ENCODE measurements around the gene EHBP1L1. TPM values are rescaled to one million over a fixed set of nuclear protein-coding genes. Genes with fewer than 3 reads are reported as not detected.

Gene EHBP1L1
- total and polyA plus RNA-seq, 2 of the 13 experiments (the other 11 are each of a cell fraction or from before 2014, with no cell fraction given) = 8.3 to 10.6 TPM

DNA sequence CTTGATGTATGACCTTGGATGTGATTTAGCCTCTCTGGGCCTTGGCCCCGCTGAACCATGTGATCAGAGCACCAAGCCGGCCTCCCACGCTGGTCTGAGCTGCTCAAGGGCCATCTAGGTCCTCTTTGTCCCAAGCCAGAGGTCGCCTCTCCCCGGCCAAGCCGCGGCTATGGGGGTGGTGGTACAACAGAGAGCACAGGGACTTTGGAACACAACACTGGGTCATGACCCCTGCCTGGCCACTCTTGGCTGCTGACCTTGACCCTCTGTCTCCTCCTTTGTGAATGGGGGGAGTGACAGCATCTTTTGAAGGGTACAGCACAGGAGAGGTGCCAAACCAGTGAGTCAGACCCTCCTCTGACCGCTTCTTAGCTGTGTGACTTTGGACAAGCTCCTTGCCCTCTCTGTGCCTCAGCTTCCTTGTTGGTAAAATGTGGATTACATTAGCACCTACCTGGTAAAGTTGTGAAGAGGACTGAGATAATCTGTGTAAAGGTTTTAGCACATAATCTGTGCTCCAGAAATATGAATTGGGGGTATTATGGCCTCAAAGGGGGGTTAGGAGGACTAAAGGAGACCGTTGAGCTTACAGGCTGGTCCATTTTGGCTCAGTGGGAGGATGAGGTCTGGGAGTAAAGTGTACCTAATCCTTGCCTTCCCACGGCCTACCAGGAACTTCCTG lies 46.2 kb upstream of the EHBP1L1 start (continued):
- TF ChIP-seq, protein P1, sequence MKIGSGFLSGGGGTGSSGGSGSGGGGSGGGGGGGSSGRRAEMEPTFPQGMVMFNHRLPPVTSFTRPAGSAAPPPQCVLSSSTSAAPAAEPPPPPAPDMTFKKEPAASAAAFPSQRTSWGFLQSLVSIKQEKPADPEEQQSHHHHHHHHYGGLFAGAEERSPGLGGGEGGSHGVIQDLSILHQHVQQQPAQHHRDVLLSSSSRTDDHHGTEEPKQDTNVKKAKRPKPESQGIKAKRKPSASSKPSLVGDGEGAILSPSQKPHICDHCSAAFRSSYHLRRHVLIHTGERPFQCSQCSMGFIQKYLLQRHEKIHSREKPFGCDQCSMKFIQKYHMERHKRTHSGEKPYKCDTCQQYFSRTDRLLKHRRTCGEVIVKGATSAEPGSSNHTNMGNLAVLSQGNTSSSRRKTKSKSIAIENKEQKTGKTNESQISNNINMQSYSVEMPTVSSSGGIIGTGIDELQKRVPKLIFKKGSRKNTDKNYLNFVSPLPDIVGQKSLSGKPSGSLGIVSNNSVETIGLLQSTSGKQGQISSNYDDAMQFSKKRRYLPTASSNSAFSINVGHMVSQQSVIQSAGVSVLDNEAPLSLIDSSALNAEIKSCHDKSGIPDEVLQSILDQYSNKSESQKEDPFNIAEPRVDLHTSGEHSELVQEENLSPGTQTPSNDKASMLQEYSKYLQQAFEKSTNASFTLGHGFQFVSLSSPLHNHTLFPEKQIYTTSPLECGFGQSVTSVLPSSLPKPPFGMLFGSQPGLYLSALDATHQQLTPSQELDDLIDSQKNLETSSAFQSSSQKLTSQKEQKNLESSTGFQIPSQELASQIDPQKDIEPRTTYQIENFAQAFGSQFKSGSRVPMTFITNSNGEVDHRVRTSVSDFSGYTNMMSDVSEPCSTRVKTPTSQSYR (CRISPR knock-in tag; IDR thresholded peaks at IDR 0.05; ENCODE audit: borderline replicate concordance) = peak; percentile 88
- TF ChIP-seq ARNTL (CRISPR knock-in tag; IDR thresholded peaks at IDR 0.05) (peak; percentile 67; the same call in 1 of the 2 replicates), YEATS4 (CRISPR knock-in tag; IDR thresholded peaks at IDR 0.05; ENCODE audit: borderline replicate concordance) (peak; percentile 55), HNRNPH1 (optimal IDR thresholded peaks at IDR 0.05; ENCODE audit: low read depth, low read length) (no peak), IKZF4 (CRISPR knock-in tag; IDR thresholded peaks at IDR 0.05; ENCODE audit: borderline replicate concordance, low read depth, not compliant biosample characterization) (no peak), RBFOX2 (IDR thresholded peaks at IDR 0.05; ENCODE audit: low read depth, low read length) (peak; percentile 36; the same call in 1 of the 2 replicates), ZNF558 (CRISPR knock-in tag; IDR thresholded peaks at IDR 0.05; ENCODE audit: borderline replicate concordance) (no peak), ISL2 (CRISPR knock-in tag; IDR thresholded peaks at IDR 0.05) (peak; percentile 45; the same call in 1 of the 2 replicates), SIX4 (CRISPR knock-in tag; IDR thresholded peaks at IDR 0.05) (peak; percentile 40; the same call in 1 of the 2 replicates), STAT5B (CRISPR knock-in tag; IDR thresholded peaks at IDR 0.05) (no peak), ZNF761 (CRISPR knock-in tag; conservative IDR thresholded peaks at IDR 0.05) (no peak), TBL1XR1 (IDR thresholded peaks at IDR 0.05; ENCODE audit: borderline replicate concordance, low read length, partially characterized antibody) (peak; percentile 61), ZNF451 (CRISPR knock-in tag; IDR thresholded peaks at IDR 0.05) (no peak), SKI (IDR thresholded peaks at IDR 0.05; ENCODE audit: partially characterized antibody) (peak; percentile 83), DBP (CRISPR knock-in tag; IDR thresholded peaks at IDR 0.05; ENCODE audit: not compliant biosample characterization) (no peak), RAD51 (IDR thresholded peaks at IDR 0.05; ENCODE audit: borderline replicate concordance) (no peak), NR2F2 (IDR thresholded peaks at IDR 0.05; ENCODE audit: borderline replicate concordance, low read depth) (peak; percentile 96), NR2C2 (CRISPR knock-in tag; IDR thresholded peaks at IDR 0.05; ENCODE audit: borderline replicate concordance) (peak; percentile 97), ZNF460 (CRISPR knock-in tag; IDR thresholded peaks at IDR 0.05; ENCODE audit: borderline replicate concordance) (no peak), ZNF563 (CRISPR knock-in tag; IDR thresholded peaks at IDR 0.05) (no peak), NR2F6 (IDR thresholded peaks at IDR 0.05) (peak; percentile 96), NR2F6 (CRISPR knock-in tag; IDR thresholded peaks at IDR 0.05) (peak; percentile 95)
- TF ChIP-seq, protein P2, sequence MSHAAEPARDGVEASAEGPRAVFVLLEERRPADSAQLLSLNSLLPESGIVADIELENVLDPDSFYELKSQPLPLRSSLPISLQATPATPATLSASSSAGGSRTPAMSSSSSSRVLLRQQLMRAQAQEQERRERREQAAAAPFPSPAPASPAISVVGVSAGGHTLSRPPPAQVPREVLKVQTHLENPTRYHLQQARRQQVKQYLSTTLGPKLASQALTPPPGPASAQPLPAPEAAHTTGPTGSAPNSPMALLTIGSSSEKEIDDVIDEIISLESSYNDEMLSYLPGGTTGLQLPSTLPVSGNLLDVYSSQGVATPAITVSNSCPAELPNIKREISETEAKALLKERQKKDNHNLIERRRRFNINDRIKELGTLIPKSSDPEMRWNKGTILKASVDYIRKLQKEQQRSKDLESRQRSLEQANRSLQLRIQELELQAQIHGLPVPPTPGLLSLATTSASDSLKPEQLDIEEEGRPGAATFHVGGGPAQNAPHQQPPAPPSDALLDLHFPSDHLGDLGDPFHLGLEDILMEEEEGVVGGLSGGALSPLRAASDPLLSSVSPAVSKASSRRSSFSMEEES (CRISPR knock-in tag; IDR thresholded peaks at IDR 0.05) = peak; percentile 54; the same call in 1 of the 2 replicates
- TF ChIP-seq, protein P3, sequence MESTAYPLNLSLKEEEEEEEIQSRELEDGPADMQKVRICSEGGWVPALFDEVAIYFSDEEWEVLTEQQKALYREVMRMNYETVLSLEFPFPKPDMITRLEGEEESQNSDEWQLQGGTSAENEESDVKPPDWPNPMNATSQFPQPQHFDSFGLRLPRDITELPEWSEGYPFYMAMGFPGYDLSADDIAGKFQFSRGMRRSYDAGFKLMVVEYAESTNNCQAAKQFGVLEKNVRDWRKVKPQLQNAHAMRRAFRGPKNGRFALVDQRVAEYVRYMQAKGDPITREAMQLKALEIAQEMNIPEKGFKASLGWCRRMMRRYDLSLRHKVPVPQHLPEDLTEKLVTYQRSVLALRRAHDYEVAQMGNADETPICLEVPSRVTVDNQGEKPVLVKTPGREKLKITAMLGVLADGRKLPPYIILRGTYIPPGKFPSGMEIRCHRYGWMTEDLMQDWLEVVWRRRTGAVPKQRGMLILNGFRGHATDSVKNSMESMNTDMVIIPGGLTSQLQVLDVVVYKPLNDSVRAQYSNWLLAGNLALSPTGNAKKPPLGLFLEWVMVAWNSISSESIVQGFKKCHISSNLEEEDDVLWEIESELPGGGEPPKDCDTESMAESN (CRISPR knock-in tag; conservative IDR thresholded peaks at IDR 0.05) = 0 out of 2 replicates have a peak, but pooled peaks have one; percentile 63

All from HepG2 (cell line).